ENCODE measurements around the gene ANKHD1. TPM values are rescaled to one million over a fixed set of nuclear protein-coding genes. Genes with fewer than 3 reads are reported as not detected.
"Not testable (repeated sequence)": the region's sequence is repeated elsewhere in the genome, so short reads cannot be mapped to it uniquely, and the experiment has no call there.

ANKHD1 gene
- total RNA-seq, 1 donor from 2014 or later = 82.3 TPM

GRCh38 chr5:140483055-140483454, 81.4 kb downstream of the ANKHD1 start:
- Mint-ChIP-seq H3K36me3 (ENCODE audit: unreplicated experiment) (peaks cover 25% of the 10 kb centered on the region), H3K4me3 (ENCODE audit: unreplicated experiment) (no peak overlapping the region), H3K27ac (ENCODE audit: unreplicated experiment) (no peak overlapping the region), H3K27me3 (ENCODE audit: unreplicated experiment) (no peaks in the 10 kb centered on the region), H3K9me3 (ENCODE audit: unreplicated experiment) (no peaks in the 10 kb centered on the region), H3K4me1 (ENCODE audit: unreplicated experiment) (no peaks in the 10 kb centered on the region)
- no peak for DNase-seq (ENCODE audit: extremely low spot score, unreplicated experiment)
- TF ChIP-seq CTCF (IDR thresholded peaks at IDR 0.05) = no peak

GRCh38 chr5:140488141-140488540, 86.5 kb downstream of the ANKHD1 start:
- H3K36me3 Mint-ChIP-seq (ENCODE audit: unreplicated experiment) = peaks cover 38% of the 10 kb centered on the region
- DNase-seq (ENCODE audit: extremely low spot score, unreplicated experiment); H3K27ac Mint-ChIP-seq (ENCODE audit: unreplicated experiment); H3K4me3 Mint-ChIP-seq (ENCODE audit: unreplicated experiment); H3K4me1 Mint-ChIP-seq (ENCODE audit: unreplicated experiment); H3K27me3 Mint-ChIP-seq (ENCODE audit: unreplicated experiment); H3K9me3 Mint-ChIP-seq (ENCODE audit: unreplicated experiment): not testable (repeated sequence)

- Mint-ChIP-seq H3K4me1 (ENCODE audit: unreplicated experiment) (no peaks in the 10 kb centered on the region), H3K27me3 (ENCODE audit: unreplicated experiment) (no peaks in the 10 kb centered on the region), H3K36me3 (ENCODE audit: unreplicated experiment) (peaks cover 40% of the 10 kb centered on the region), H3K27ac (ENCODE audit: unreplicated experiment) (no peak overlapping the region), H3K9me3 (ENCODE audit: unreplicated experiment) (no peaks in the 10 kb centered on the region), H3K4me3 (ENCODE audit: unreplicated experiment) (no peak overlapping the region)
- no peak for TF ChIP-seq CTCF (IDR thresholded peaks at IDR 0.05)
- no peak for DNase-seq (ENCODE audit: extremely low spot score, unreplicated experiment)
Observed at GRCh38 chr5:140488914-140489313, 87.3 kb downstream of the ANKHD1 start.

- H3K4me1 Mint-ChIP-seq (ENCODE audit: unreplicated experiment) = no peaks in the 10 kb centered on the region
- no peak overlapping the region for H3K4me3 Mint-ChIP-seq (ENCODE audit: unreplicated experiment)
- no peaks in the 10 kb centered on the region for H3K9me3 Mint-ChIP-seq (ENCODE audit: unreplicated experiment)
- no peak for DNase-seq (ENCODE audit: extremely low spot score, unreplicated experiment)
- H3K27ac Mint-ChIP-seq (ENCODE audit: unreplicated experiment) = no peak overlapping the region
- peaks cover 26% of the 10 kb centered on the region for H3K36me3 Mint-ChIP-seq (ENCODE audit: unreplicated experiment)
- TF ChIP-seq CTCF (IDR thresholded peaks at IDR 0.05) = no peak
- no peaks in the 10 kb centered on the region for H3K27me3 Mint-ChIP-seq (ENCODE audit: unreplicated experiment)
Observed at GRCh38 chr5:140497897-140498296, 96.3 kb downstream of the ANKHD1 start.

- TF ChIP-seq CTCF (IDR thresholded peaks at IDR 0.05) = no peak
- H3K27me3 Mint-ChIP-seq (ENCODE audit: unreplicated experiment) = no peaks in the 10 kb centered on the region
- H3K27ac Mint-ChIP-seq (ENCODE audit: unreplicated experiment) = no peak overlapping the region
- no peak overlapping the region for H3K4me3 Mint-ChIP-seq (ENCODE audit: unreplicated experiment)
- DNase-seq (ENCODE audit: extremely low spot score, unreplicated experiment) = no peak
- peaks cover 24% of the 10 kb centered on the region for H3K36me3 Mint-ChIP-seq (ENCODE audit: unreplicated experiment)
- H3K4me1 Mint-ChIP-seq (ENCODE audit: unreplicated experiment) = no peaks in the 10 kb centered on the region
- no peaks in the 10 kb centered on the region for H3K9me3 Mint-ChIP-seq (ENCODE audit: unreplicated experiment)
Observed at GRCh38 chr5:140498591-140498990, 97.0 kb downstream of the ANKHD1 start.

- Mint-ChIP-seq H3K4me3 (ENCODE audit: unreplicated experiment) (no peak overlapping the region), H3K36me3 (ENCODE audit: unreplicated experiment) (peaks cover 32% of the 10 kb centered on the region), H3K27me3 (ENCODE audit: unreplicated experiment) (no peaks in the 10 kb centered on the region), H3K9me3 (ENCODE audit: unreplicated experiment) (no peaks in the 10 kb centered on the region), H3K4me1 (ENCODE audit: unreplicated experiment) (no peaks in the 10 kb centered on the region), H3K27ac (ENCODE audit: unreplicated experiment) (no peak overlapping the region)
- no peak for TF ChIP-seq CTCF (IDR thresholded peaks at IDR 0.05)
- no peak for DNase-seq (ENCODE audit: extremely low spot score, unreplicated experiment)
Observed at GRCh38 chr5:140502834-140503233, 101.2 kb downstream of the ANKHD1 start.

All from osteocyte (in vitro differentiated cells).